ENCODE measurements around the gene HOXC6.

HOXC6 gene

GRCh38 chr12:53986686-53987483 is 41.4 kb upstream of the HOXC6 start:
- FAIRE-seq: no peak
- no peak for DNase-seq (ENCODE audit: insufficient read length, low spot score)
- no peak for TF ChIP-seq CTCF (IDR thresholded peaks at IDR 0.05; ENCODE audit: insufficient read depth, missing control alignments)

GRCh38 chr12:53987787-53988230 is 40.4 kb upstream of the HOXC6 start:
- DNase-seq (ENCODE audit: insufficient read length, low spot score) (no peak), FAIRE-seq (no peak)
- TF ChIP-seq CTCF (IDR thresholded peaks at IDR 0.05; ENCODE audit: insufficient read depth, missing control alignments): no peak

GRCh38 chr12:53988541-53989226 is 39.6 kb upstream of the HOXC6 start:
- DNase-seq (ENCODE audit: insufficient read length, low spot score) (no peak), FAIRE-seq (no peak)
- no peak for TF ChIP-seq CTCF (IDR thresholded peaks at IDR 0.05; ENCODE audit: insufficient read depth, missing control alignments)

- DNase-seq (ENCODE audit: insufficient read length, low spot score) (no peak), FAIRE-seq (no peak)
- TF ChIP-seq CTCF (IDR thresholded peaks at IDR 0.05; ENCODE audit: insufficient read depth, missing control alignments): peak; percentile 61
Observed at GRCh38 chr12:53989227-53990113, 38.8 kb upstream of the HOXC6 start.

GRCh38 chr12:53990311-53991076 is 37.7 kb upstream of the HOXC6 start:
- no peak for TF ChIP-seq CTCF (IDR thresholded peaks at IDR 0.05; ENCODE audit: insufficient read depth, missing control alignments)
- DNase-seq (ENCODE audit: insufficient read length, low spot score) (no peak), FAIRE-seq (no peak)

- DNase-seq (ENCODE audit: insufficient read length, low spot score) (no peak), FAIRE-seq (no peak)
- TF ChIP-seq CTCF (IDR thresholded peaks at IDR 0.05; ENCODE audit: insufficient read depth, missing control alignments): no peak
Observed at GRCh38 chr12:53991077-53991460, 37.2 kb upstream of the HOXC6 start.

All from D721Med (cell line).